HG03159 (cell line): ENCODE measurements around the gene RBM26.
A peak's percentile ranks its signal among the peaks of the same experiment; 100 is the strongest.
"Not testable (repeated sequence)": the region's sequence is repeated elsewhere in the genome, so short reads cannot be mapped to it uniquely, and the experiment has no call there.

Experiments used
- ATAC-seq: cut with Tn5 transposase; IDR thresholded peaks from one replicate; pipeline ENCODE4 v1.9.1; 2021; ENCODE audit warnings: mild to moderate bottlenecking, moderate library complexity; ENCODE audit not compliant: unreplicated experiment

RBM26 gene

GRCh38 chr13:79389026-79389425, 17.0 kb downstream of the RBM26 start:
- ATAC-seq, result no peak

DNA sequence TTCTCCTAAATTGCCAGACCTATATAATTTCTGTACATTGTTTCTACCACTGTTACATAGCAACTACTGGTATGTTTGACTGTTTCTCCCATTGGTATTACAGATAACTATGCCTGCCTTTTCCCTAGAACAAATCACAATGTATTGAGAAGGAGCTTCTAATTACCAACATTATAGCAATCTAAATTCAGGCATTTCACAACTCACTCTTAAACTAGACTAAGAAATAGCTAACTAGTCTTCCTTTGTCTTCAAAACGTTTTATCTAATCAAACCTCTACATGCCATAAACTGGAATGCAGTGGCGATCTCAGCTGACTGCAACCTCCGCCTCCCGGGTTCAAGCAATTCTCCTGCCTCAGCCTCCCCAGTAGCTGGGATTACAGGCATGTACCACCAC, 18.2 kb downstream of the RBM26 start:
- no peak for ATAC-seq

DNA sequence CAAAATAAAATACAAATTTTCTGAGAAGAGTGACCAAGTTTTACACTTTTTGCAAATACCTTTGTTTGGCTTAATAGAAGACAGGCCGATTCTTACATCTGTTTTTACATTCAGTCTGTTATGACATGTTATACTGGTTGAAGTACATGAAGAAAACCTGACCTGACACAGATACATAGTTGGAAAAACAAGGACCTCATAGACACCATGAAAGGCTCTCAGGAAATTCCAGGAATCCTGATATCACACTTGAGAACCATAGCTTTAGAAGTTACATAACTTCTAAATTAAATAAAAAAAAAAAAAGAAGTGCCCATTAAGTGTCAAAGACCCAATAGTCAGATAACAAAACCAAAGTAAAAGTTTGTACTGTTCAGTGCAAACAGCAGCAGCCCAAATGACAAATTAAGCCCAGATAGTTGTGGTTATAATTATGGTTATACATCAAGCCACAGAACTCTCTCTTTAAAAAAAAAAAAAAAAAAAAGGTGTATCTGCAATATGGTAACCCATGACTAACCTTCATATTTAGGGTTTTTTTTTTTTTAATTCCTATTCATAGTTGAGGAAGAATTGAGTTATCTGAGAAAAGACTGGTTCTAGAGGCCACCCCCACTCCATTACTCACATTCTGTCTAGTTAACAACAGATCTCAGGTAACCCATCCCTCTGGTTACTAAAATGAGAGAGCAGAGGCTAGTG, 19.8 kb downstream of the RBM26 start:
- peak; percentile 26 for ATAC-seq

DNA sequence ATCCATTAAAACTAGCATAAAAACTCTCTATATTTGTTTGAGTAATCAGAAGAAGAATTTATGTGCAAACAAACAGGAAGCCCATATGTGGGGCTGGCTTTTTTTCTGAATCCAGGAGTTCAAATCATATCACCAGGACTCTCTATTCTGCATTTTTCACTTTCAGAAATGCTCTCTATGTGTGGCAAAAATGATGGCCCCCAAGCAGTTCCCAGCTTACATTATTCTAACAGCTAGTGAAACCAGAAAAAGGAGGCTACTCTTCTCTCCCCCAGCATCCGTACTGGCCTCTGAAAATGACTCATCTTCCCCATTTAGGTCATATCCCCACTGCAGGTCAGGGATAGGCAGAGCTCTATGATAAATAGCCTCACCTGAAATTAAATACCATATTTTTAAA, 20.4 kb downstream of the RBM26 start:
- peak; percentile 94 for ATAC-seq

- ATAC-seq, result no peak
Measured at GRCh38 chr13:79384022-79384610, 21.9 kb downstream of the RBM26 start.

- peak; percentile 49 for ATAC-seq
Measured at GRCh38 chr13:79382545-79383275, 23.3 kb downstream of the RBM26 start.

GRCh38 chr13:79380997-79381396, 25.1 kb downstream of the RBM26 start:
- ATAC-seq, result no peak

GRCh38 chr13:79379274-79379673, 26.8 kb downstream of the RBM26 start:
- ATAC-seq, result no peak

- no peak for ATAC-seq
Measured at GRCh38 chr13:79376843-79377242, 29.2 kb downstream of the RBM26 start.

GRCh38 chr13:79374578-79374977, 31.5 kb downstream of the RBM26 start:
- ATAC-seq, result no peak

- ATAC-seq, result no peak
Measured at GRCh38 chr13:79373916-79374315, 32.1 kb downstream of the RBM26 start.

GRCh38 chr13:79369226-79369625, 36.8 kb downstream of the RBM26 start:
- ATAC-seq, result no peak

- ATAC-seq, result no peak
Measured at GRCh38 chr13:79365981-79366380, 40.1 kb downstream of the RBM26 start.

DNA sequence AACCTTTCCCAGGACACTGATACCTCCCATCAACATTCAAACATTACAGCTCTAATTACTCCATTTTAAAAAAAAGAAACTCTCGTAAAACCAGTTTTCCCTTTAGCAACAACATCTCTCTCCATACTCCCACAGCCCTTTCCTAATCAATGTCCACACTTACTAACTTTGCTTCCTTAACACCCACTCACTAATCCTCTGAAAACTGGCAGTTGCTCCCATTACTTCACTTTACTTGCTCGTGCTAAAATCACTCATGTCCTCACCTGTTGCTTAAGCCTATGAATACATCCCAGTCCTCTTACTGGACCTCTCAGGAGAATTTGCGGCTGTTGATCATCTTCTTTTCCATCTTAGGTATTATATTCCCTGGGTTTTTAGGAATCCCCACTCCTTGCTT, 44.8 kb downstream of the RBM26 start:
- no peak for ATAC-seq

- peak; percentile 52 for ATAC-seq
Measured at GRCh38 chr13:79360095-79360494, 46.0 kb downstream of the RBM26 start.

- no peak for ATAC-seq
Measured at GRCh38 chr13:79359064-79359463, 47.0 kb downstream of the RBM26 start.

DNA sequence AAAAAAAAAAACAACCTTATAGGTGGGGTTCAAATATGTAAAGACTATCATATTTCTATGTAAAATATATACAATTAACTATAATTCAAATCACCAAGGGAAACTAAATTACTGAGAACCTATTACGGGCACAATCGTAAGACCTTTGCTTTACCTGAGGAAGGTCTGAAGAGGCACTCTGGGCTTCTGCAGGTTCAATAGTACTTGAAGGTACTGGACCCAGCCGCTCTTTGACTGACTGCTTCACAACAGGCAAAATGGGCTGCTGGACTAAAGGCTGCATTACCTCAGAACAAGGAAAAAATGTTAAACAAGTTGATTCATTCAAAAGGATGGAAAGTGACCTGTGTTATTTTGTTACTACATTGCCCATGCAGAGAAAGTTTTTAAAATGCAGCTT, 51.8 kb downstream of the RBM26 start:
- ATAC-seq, result no peak

- no peak for ATAC-seq
Measured at GRCh38 chr13:79353693-79354092, 52.4 kb downstream of the RBM26 start.

- no peak for ATAC-seq
Measured at GRCh38 chr13:79352107-79352506, 53.9 kb downstream of the RBM26 start.

DNA sequence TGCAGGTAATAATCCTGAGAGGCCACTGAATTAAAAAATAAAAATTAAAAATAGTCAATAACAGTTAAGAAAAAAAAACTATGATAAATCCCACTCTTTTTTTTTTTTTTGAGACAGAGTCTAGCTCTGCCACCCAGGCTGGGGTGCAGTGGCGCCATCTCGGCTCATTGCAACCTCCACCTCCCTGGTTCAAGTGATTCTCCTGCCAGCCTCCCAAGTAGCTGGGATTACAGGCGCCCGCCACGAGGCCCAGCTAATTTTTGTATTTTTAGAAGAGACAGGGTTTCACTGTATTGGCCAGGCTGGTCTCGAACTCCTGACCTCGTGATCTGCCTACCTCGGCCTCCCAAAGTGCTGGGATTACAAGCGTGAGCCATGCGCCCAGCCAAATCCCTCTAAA, 56.4 kb downstream of the RBM26 start:
- ATAC-seq, result not testable (repeated sequence)

DNA sequence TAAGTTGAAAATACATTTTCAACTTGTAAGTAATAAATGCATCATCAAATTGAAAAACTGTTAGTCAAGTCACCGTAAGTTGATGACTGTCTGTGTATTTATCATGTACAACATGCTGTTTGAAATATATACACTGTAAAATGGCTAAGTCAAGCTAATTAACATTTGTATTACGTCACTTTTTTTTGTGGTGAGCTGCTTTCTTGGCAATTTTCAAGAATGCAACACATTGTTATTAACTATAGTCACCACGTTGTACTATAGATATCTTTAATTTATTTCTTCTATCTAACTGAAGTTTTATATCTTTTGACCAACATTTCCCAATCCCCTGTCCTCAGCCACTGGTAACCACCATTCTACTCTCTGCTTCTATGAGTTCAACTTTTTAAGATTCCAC, 57.0 kb downstream of the RBM26 start:
- no peak for ATAC-seq

DNA sequence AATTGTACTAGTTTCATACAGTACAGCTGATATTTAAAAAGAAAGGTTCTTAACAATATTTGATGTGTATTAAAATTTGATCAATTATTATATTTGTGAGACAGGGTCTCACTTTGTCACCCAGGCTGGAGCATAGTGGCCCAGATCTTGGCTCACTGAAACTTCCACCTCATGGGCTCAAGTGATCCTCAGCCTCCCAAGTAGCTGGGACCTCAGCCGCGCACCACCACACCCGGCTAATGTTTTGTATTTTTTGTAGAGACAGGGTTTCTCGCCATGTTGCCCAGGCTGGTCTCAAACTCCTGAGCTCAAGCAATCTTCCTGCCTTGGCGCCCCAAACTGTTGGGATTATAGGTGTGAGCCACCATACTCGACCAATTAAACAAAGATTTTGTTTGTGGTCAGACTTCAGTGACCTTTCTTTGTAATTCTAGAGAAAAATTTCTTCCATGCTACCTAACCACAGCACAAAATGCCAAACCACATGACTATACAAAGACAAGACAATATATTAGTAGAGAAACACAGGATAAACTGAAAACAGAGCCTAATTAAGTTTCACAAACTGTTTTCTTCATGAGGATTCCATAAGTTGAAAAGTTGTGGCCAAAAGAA, 59.6 kb downstream of the RBM26 start:
- no peak for ATAC-seq
